Measurements from ENCODE around the gene GDF9.

GDF9 gene

DNA sequence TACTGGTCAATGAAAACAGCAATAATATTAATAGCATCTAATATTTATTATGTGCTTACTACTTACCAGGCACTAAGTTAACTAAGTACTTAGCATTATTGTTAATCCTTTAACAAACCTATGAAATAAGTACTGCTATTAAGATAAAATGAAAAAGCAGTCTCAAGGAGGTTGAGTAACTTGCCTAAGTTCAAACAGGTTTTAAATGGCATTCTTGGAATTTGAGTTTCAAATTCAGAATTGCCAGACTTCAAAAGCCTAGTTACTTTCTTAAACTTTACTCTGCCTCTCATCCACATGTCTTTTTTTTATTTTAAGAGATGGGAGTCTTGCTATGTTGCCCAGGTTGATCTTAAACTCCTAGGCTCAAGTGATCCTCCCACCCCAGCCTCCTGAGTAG, 23.2 kb upstream of the GDF9 start:
- Histone ChIP-seq H3K9me3 (ENCODE audit: insufficient read depth, low read depth, low read length) (no peaks in the 10 kb centered on the region), H3K9ac (ENCODE audit: low read depth, low read length) (no peak overlapping the region), H3K4me3 (ENCODE audit: low read length) (no peak overlapping the region), H3K27ac (ENCODE audit: low read depth, low read length) (no peak overlapping the region), H3K36me3 (ENCODE audit: insufficient read depth, low read length) (peaks cover 98% of the 10 kb centered on the region), H3K4me1 (ENCODE audit: insufficient read depth, low read length) (no peaks in the 10 kb centered on the region), H3K27me3 (ENCODE audit: insufficient read depth, low read length) (no peaks in the 10 kb centered on the region)

DNA sequence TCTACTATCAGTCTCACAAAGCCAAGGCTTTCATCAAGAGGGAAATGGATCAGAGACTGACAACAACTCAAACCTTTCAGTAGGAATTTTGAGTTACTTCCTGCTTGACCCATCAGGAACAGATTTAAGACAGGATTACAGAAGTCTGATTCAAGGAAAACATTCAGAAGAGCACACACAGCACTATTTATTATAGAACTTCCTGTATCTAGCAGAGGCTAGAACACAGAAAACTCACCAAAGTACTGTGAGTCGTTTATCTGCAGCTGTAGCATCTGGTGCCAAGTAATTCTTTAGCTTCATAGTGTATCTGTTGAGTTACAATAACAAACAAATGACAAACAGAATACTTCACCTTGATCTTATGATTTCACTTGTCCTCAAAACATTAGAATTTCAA, 21.0 kb upstream of the GDF9 start:
- no peak overlapping the region for H3K27ac ChIP-seq (ENCODE audit: low read depth, low read length)
- H3K4me1 ChIP-seq (ENCODE audit: insufficient read depth, low read length), result no peaks in the 10 kb centered on the region
- H3K4me3 ChIP-seq (ENCODE audit: low read length), result no peak overlapping the region
- no peaks in the 10 kb centered on the region for H3K27me3 ChIP-seq (ENCODE audit: insufficient read depth, low read length)
- H3K36me3 ChIP-seq (ENCODE audit: insufficient read depth, low read length), result peaks cover 100% of the 10 kb centered on the region
- H3K9ac ChIP-seq (ENCODE audit: low read depth, low read length), result no peak overlapping the region
- WGBS, result 95% methylated on average over 1 of the region's 1 CpG
- H3K9me3 ChIP-seq (ENCODE audit: insufficient read depth, low read depth, low read length), result no peaks in the 10 kb centered on the region

DNA sequence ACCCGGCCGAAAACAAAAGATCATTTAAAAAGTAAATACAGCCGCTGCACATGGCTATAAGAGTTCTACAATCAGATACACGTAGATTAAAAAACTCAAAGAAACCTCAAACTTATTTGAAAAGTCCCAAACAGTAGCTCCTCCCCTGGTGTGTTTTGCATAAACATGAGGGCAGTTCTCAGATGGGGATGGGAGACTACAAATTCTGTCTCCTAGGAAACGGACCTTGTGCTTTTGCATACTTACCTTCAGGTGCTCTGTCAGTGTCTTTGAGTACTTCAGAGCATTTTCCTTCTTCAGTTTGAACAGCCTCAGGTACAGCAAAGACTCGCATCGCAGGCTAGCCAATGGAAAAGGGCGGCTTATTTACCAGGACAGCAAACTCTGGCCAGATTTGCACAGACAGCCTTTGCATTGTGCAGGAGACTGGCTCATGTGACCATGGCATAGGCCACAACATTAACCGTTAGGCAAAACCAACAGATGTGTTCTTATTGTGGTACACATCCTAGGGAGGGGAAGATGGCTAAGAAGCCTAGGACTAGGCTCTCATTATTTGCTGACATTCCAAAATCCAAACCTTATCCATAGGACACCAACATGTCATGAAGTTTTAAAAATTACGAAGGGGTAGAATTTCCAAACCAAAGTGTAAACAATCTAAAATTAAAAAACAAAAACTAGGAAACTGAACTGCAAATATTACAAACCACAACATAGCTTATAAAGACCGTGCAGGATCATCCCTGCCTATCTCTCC, 20.0 kb upstream of the GDF9 start:
- 95% methylated on average over 11 of the region's 11 CpGs for WGBS
- Histone ChIP-seq H3K27me3 (ENCODE audit: insufficient read depth, low read length) (no peaks in the 10 kb centered on the region), H3K27ac (ENCODE audit: low read depth, low read length) (no peak overlapping the region), H3K9ac (ENCODE audit: low read depth, low read length) (no peak overlapping the region), H3K36me3 (ENCODE audit: insufficient read depth, low read length) (peaks cover 100% of the 10 kb centered on the region), H3K9me3 (ENCODE audit: insufficient read depth, low read depth, low read length) (no peaks in the 10 kb centered on the region), H3K4me1 (ENCODE audit: insufficient read depth, low read length) (no peaks in the 10 kb centered on the region), H3K4me3 (ENCODE audit: low read length) (no peak overlapping the region)

DNA sequence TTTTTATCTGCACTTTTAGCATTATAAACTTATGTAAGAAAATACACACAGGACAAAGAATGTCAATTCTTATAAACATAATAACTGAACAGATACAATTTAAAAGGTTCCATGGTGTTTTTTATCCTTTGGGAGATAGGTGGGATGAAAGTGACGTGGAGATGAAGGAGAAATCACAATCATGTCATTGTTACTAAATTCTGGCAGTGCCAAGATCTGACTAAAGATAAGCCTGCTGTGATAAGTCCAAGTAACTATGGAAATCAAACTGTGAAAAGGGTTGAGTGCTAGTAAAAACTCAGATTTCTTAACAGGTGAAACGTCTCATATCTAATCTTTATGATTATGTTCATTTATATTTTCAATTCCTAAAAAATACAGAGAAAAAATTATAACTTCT, 18.3 kb upstream of the GDF9 start:
- Histone ChIP-seq H3K4me1 (ENCODE audit: insufficient read depth, low read length) (no peaks in the 10 kb centered on the region), H3K4me3 (ENCODE audit: low read length) (no peak overlapping the region), H3K27me3 (ENCODE audit: insufficient read depth, low read length) (no peaks in the 10 kb centered on the region), H3K27ac (ENCODE audit: low read depth, low read length) (no peak overlapping the region), H3K36me3 (ENCODE audit: insufficient read depth, low read length) (peaks cover 100% of the 10 kb centered on the region), H3K9me3 (ENCODE audit: insufficient read depth, low read depth, low read length) (no peaks in the 10 kb centered on the region), H3K9ac (ENCODE audit: low read depth, low read length) (no peak overlapping the region)
- 89% methylated on average over 1 of the region's 2 CpGs for WGBS

- Histone ChIP-seq H3K36me3 (ENCODE audit: insufficient read depth, low read length) (peaks cover 100% of the 10 kb centered on the region), H3K4me1 (ENCODE audit: insufficient read depth, low read length) (no peaks in the 10 kb centered on the region), H3K27me3 (ENCODE audit: insufficient read depth, low read length) (no peaks in the 10 kb centered on the region), H3K9me3 (ENCODE audit: insufficient read depth, low read depth, low read length) (no peaks in the 10 kb centered on the region), H3K9ac (ENCODE audit: low read depth, low read length) (no peak overlapping the region), H3K4me3 (ENCODE audit: low read length) (no peak overlapping the region), H3K27ac (ENCODE audit: low read depth, low read length) (no peak overlapping the region)
- WGBS, result 94% methylated on average over 2 of the region's 2 CpGs
Observed at GRCh38 chr5:132883261-132883834, 17.1 kb upstream of the GDF9 start.

DNA sequence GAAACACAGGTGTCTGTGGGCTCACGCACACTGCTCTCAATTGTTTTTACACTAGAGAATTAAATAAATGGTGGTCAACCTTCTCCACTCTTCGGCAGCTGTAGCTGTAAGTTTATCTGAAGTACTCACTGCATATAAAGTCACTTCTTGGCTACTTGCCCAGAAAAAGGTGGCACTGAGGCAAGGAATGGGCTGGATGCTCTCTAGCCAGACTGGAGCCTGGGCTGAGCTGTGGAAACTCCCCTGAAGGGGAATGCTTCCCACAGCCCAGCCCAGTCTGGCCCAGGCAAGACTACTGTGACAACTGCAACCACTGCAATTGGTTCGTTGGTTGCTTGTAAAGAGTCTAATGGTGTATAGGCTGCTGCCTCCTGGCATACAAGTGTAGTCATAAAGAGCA, 11.7 kb upstream of the GDF9 start:
- Histone ChIP-seq H3K9ac (ENCODE audit: low read depth, low read length) (no peak overlapping the region), H3K9me3 (ENCODE audit: insufficient read depth, low read depth, low read length) (no peaks in the 10 kb centered on the region), H3K4me3 (ENCODE audit: low read length) (no peak overlapping the region), H3K27me3 (ENCODE audit: insufficient read depth, low read length) (no peaks in the 10 kb centered on the region), H3K4me1 (ENCODE audit: insufficient read depth, low read length) (no peaks in the 10 kb centered on the region), H3K27ac (ENCODE audit: low read depth, low read length) (no peak overlapping the region), H3K36me3 (ENCODE audit: insufficient read depth, low read length) (peaks cover 75% of the 10 kb centered on the region)
- 92% methylated on average over 3 of the region's 3 CpGs for WGBS

DNA sequence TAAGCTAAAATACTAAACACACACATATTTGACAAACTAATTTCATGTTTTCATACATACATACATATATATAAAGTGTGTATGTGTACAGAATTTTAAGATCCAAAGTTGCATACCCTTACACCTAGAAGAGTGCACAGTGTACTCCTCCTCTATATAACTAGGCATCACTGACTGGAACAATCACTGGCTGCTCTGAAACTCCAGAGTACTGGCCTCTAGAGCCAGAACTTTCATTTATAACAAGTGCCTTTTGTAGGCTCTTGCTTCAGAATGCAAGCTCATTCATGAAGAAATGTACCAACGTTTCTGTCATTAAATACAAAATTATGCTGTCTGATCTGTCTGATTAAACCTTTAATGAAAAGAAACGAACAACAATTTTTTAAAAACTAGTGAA, 11.2 kb upstream of the GDF9 start:
- Histone ChIP-seq H3K4me3 (ENCODE audit: low read length) (no peak overlapping the region), H3K27me3 (ENCODE audit: insufficient read depth, low read length) (no peaks in the 10 kb centered on the region), H3K9me3 (ENCODE audit: insufficient read depth, low read depth, low read length) (no peaks in the 10 kb centered on the region), H3K27ac (ENCODE audit: low read depth, low read length) (no peak overlapping the region), H3K9ac (ENCODE audit: low read depth, low read length) (no peak overlapping the region), H3K36me3 (ENCODE audit: insufficient read depth, low read length) (peaks cover 73% of the 10 kb centered on the region), H3K4me1 (ENCODE audit: insufficient read depth, low read length) (no peaks in the 10 kb centered on the region)
- WGBS, result 92% methylated on average over 2 of the region's 2 CpGs

- H3K4me3 ChIP-seq (ENCODE audit: low read length), result no peak overlapping the region
- no peaks in the 10 kb centered on the region for H3K4me1 ChIP-seq (ENCODE audit: insufficient read depth, low read length)
- no peak overlapping the region for H3K27ac ChIP-seq (ENCODE audit: low read depth, low read length)
- H3K9ac ChIP-seq (ENCODE audit: low read depth, low read length), result no peak overlapping the region
- H3K9me3 ChIP-seq (ENCODE audit: insufficient read depth, low read depth, low read length), result no peaks in the 10 kb centered on the region
- WGBS, result 90% methylated on average over 1 of the region's 1 CpG
- H3K36me3 ChIP-seq (ENCODE audit: insufficient read depth, low read length), result peaks cover 66% of the 10 kb centered on the region
- no peaks in the 10 kb centered on the region for H3K27me3 ChIP-seq (ENCODE audit: insufficient read depth, low read length)
Observed at GRCh38 chr5:132876020-132876759, 9.9 kb upstream of the GDF9 start.

GRCh38 chr5:132873930-132874271, 7.6 kb upstream of the GDF9 start:
- H3K27me3 ChIP-seq (ENCODE audit: insufficient read depth, low read length), result no peaks in the 10 kb centered on the region
- no peaks in the 10 kb centered on the region for H3K9me3 ChIP-seq (ENCODE audit: insufficient read depth, low read depth, low read length)
- WGBS, result 91% methylated on average over 3 of the region's 3 CpGs
- no peak overlapping the region for H3K4me3 ChIP-seq (ENCODE audit: low read length)
- H3K9ac ChIP-seq (ENCODE audit: low read depth, low read length), result no peak overlapping the region
- H3K36me3 ChIP-seq (ENCODE audit: insufficient read depth, low read length), result peaks cover 52% of the 10 kb centered on the region
- H3K27ac ChIP-seq (ENCODE audit: low read depth, low read length), result no peak overlapping the region
- no peaks in the 10 kb centered on the region for H3K4me1 ChIP-seq (ENCODE audit: insufficient read depth, low read length)

DNA sequence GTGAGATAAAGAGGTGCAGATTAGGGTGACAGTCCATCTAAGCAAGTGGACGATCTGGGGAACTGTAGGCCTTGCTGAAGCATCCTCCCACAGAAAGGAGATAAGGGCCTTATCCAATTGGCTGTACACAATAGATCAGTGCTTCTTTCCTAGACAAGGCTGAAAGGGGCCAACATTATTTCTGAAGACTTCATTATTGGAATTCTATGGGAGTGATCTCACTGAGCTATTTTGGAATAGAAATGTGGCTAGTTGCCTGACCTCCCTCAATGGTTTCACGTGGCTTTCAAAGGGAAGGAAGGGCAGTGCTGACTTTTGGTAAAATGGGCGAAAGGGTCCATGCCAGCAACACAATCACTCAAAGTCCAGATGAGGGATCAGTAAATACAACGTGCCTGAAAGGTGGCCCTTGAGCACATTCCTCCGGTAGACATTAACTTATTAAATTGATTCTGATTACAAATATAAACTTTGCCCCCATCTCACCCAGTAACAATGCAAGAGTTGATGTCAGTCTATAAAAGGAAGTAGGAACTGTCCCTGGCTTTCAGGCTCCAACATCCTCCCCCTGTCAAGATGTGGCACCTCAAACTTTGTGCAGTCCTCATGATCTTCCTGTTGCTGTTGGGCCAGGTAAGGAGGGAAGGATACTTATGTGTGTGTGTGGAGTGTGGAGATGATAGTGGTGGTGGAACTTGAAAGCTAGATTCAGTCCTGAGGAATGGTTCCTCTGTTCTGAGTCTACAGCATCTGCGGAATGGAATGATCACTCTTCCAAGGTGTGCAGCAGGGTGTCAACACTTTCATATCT, 7.1 kb upstream of the GDF9 start, which contains the start of gene LEAP2:
LEAP2 (plus strand) TSS at position 550 of the 811 bp plus-strand sequence; CDS start at position 577, 27 bp downstream.
- peaks cover 52% of the 10 kb centered on the region for H3K36me3 ChIP-seq (ENCODE audit: insufficient read depth, low read length)
- H3K9ac ChIP-seq (ENCODE audit: low read depth, low read length), result no peak within 1 kb of the TSS
- no peaks in the 10 kb centered on the region for H3K9me3 ChIP-seq (ENCODE audit: insufficient read depth, low read depth, low read length)
- no peak within 1 kb of the TSS for H3K27ac ChIP-seq (ENCODE audit: low read depth, low read length)
- no peaks in the 10 kb centered on the region for H3K4me1 ChIP-seq (ENCODE audit: insufficient read depth, low read length)
- H3K4me3 ChIP-seq (ENCODE audit: low read length), result no peak within 1 kb of the TSS
- 92% methylated on average over 6 of the region's 6 CpGs for WGBS
- H3K27me3 ChIP-seq (ENCODE audit: insufficient read depth, low read length), result no peaks in the 10 kb centered on the region

- H3K36me3 ChIP-seq (ENCODE audit: insufficient read depth, low read length), result peaks cover 52% of the 10 kb centered on the region
- WGBS, result 94% methylated on average over 1 of the region's 1 CpG
- H3K4me1 ChIP-seq (ENCODE audit: insufficient read depth, low read length), result no peaks in the 10 kb centered on the region
- no peak overlapping the region for H3K4me3 ChIP-seq (ENCODE audit: low read length)
- no peak overlapping the region for H3K9ac ChIP-seq (ENCODE audit: low read depth, low read length)
- no peak overlapping the region for H3K27ac ChIP-seq (ENCODE audit: low read depth, low read length)
- H3K9me3 ChIP-seq (ENCODE audit: insufficient read depth, low read depth, low read length), result no peaks in the 10 kb centered on the region
- H3K27me3 ChIP-seq (ENCODE audit: insufficient read depth, low read length), result no peaks in the 10 kb centered on the region
Observed at GRCh38 chr5:132872788-132873118, 6.5 kb upstream of the GDF9 start.
